Hypothalamus (tissue), 51 donors: Measurements from ENCODE around the gene VDAC1.
"Not testable (repeated sequence)": the region's sequence is repeated elsewhere in the genome, so short reads cannot be mapped to it uniquely, and the experiment has no call there.

Experiments
- DNase-seq, 51 donors: peaks; one replicate each; lab custom pipeline; 2025; lab: John Stamatoyannopoulos, UW

VDAC1 gene

GRCh38 chr5:134004626-134005416 lies at the start of gene VDAC1:
TSS of gene VDAC1 (minus strand) at chr5:134004975. CDS start at chr5:133993012, 11,963 bp downstream.
- DNase-seq: peak; percentile 47 to 95 (median 80)

- no peak for DNase-seq
These were observed 49.1 kb upstream of the VDAC1 start for GRCh38 chr5:134053840-134054338.

GRCh38 chr5:134053314-134053839 lies 48.6 kb upstream of the VDAC1 start:
- DNase-seq: no peak

GRCh38 chr5:134051305-134051704 lies 46.5 kb upstream of the VDAC1 start:
- no peak for DNase-seq

GRCh38 chr5:134048864-134049263 lies 44.1 kb upstream of the VDAC1 start:
- DNase-seq: no peak

- no peak for DNase-seq
These were observed 42.9 kb upstream of the VDAC1 start for GRCh38 chr5:134047687-134048056.

- no peak for DNase-seq
These were observed 42.3 kb upstream of the VDAC1 start for GRCh38 chr5:134046801-134047686.

- DNase-seq: no peak
These were observed 41.6 kb upstream of the VDAC1 start for GRCh38 chr5:134046330-134046729.

GRCh38 chr5:134043793-134044792 lies 39.3 kb upstream of the VDAC1 start:
- no peak for DNase-seq

- no peak for DNase-seq
These were observed 37.0 kb upstream of the VDAC1 start for GRCh38 chr5:134041570-134042411.

GRCh38 chr5:134038138-134038537 lies 33.4 kb upstream of the VDAC1 start:
- DNase-seq: no peak

GRCh38 chr5:134037160-134037559 lies 32.4 kb upstream of the VDAC1 start:
- DNase-seq: no peak

- DNase-seq: no peak
These were observed 29.6 kb upstream of the VDAC1 start for GRCh38 chr5:134034326-134034725.

- not testable (repeated sequence) for DNase-seq
These were observed 25.7 kb upstream of the VDAC1 start for GRCh38 chr5:134030303-134030964.

- no peak for DNase-seq
These were observed 24.4 kb upstream of the VDAC1 start for GRCh38 chr5:134029156-134029555.

- no peak for DNase-seq
These were observed 23.7 kb upstream of the VDAC1 start for GRCh38 chr5:134028496-134028895.

- DNase-seq: peak in 1 of 51 donors; percentile 4
These were observed 22.5 kb upstream of the VDAC1 start for GRCh38 chr5:134027288-134027615.

GRCh38 chr5:134026521-134027287 lies 21.9 kb upstream of the VDAC1 start:
- DNase-seq: peak in 1 of 51 donors; percentile 13
